Gastrocnemius medialis (tissue), 4 donors: Measurements from ENCODE around the gene CNOT10.

Source experiments
- CTCF ChIP-seq, 5 experiments: fragments of 450-650 bp in 3 of 5; fragments of 200-600 bp in 2 of 5; sonication (generic) in 2 of 5; IDR thresholded peaks in 4 of 5; conservative IDR thresholded peaks in 1 of 5; 1 replicate in 4 of 5; 2 replicates in 1 of 5; pipeline ENCODE4 v1.5.1; 2016 to 2019; ENCODE audit warnings: antibody characterized with exemption in 5 of 5, mild to moderate bottlenecking in 3 of 5, moderate library complexity in 3 of 5
- POLR2A ChIP-seq, 2 donors: fragments of 450-650 bp; IDR thresholded peaks; one replicate each; pipeline ENCODE4 v1.6.1; 2017; ENCODE audit warnings: antibody characterized with exemption in 2 of 2, mild to moderate bottlenecking in 2 of 2, moderate library complexity in 2 of 2

- TF ChIP-seq CTCF (IDR thresholded peaks at IDR 0.05 in 4 of 5, conservative IDR thresholded peaks at IDR 0.05 in 1 of 5) (no peak), POLR2A (IDR thresholded peaks at IDR 0.05) (no peak)
Observed at GRCh38 chr3:32699429-32699828, 14.4 kb downstream of the CNOT10 start.
